Colon (tissue), 2 donors: ENCODE measurements around the gene PHC3.
"Not testable (repeated sequence)": the region's sequence is repeated elsewhere in the genome, so short reads cannot be mapped to it uniquely, and the experiment has no call there.

Source experiments
- FAIRE-seq: peaks from 2 replicates; lab custom pipeline; 2012; peaks lifted over from hg19 to GRCh38; lab: Jason Lieb, UNC
- donor health status: control.
- donor health status: control.

PHC3 gene

DNA sequence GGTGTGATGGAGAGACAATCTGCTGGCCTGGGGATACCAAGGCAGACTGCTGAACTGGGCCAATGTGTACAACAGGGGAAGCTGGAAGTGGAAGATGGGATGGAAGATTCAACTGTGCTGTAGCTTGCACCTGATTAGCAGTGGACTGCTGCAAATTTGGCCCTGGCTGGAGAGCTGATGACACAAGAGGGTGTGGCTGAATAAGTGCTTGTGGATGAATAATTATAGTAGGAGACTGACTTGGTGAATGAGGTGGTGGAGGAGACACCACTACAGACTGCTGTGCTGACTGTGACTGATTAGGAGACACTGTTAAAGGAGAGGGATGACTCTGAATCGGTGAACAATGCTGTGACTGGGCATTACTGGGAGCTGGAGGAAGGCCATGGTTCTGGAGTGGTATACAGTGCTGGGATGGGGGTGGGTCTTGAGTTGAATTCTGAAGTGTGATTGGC lies 52.5 kb downstream of the PHC3 start:
- FAIRE-seq: no peak

DNA sequence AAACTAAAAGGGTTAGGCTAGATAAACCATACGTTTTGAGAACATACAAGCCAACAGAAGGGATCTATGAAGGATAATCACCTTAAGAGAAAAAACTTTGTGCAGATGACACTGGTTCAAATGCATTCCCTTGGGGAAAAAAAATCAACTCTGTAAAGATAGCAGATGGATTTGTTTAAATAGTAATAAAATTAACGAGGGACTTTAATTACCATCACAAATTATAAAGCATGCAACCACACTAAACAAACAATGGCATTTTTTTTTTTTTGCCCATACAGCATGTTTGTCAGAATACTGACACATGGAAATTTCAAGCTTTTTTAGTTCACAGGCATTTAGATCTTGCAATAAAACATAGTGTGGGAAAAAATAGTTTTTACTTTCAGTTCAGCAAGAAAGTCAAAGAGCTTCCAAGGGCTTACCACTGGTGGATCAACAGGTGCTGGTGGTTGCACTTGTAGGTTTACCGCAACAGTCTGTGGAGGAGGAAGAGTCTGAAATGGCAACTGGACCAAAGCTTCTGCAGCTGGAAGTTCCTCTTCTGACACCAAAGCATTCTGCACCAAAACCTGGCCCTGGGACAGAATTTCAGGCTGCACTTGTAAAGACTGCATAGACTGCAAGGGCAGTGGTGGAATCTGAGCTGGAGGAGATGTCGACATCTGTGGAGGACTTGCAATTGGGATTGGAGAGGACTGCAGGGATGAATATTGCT lies 53.1 kb downstream of the PHC3 start:
- FAIRE-seq: no peak

DNA sequence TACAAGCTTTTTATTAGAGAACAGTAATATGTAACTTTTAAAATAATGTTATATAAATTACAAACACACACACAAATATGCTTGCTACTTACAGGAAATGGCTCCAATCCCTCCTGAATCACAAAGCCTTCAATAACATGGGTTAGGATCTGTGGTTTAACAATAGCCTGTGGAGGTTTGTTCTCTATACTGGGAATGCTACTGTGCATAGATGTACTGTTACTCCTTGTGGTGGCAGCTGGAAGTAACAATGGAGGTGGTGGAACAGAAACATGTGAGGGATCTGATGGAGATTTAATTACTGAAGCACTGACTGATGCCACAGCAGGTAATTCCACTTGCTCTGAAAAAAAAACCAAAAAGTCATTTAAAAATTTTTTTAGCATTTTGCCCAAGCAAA lies 64.4 kb downstream of the PHC3 start:
- FAIRE-seq: no peak

DNA sequence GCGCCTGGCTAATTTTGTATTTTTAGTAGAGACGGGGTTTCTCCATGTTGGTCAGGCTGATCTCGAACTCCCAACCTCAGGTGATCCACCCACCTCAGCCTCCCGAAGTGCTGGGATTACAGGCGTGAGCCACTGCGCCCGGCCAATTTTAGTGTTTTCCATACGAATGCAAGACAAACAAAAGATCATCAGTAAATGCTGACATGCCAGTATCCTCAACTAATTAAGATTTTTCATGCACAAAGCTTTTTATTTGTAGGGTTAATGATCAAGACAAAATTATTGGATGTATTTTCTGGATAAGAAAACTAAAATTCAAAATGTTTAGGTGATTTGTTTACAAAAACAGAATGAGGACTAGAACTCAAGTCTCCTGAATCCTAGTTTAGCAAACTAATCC lies 67.4 kb downstream of the PHC3 start:
- not testable (repeated sequence) for FAIRE-seq

DNA sequence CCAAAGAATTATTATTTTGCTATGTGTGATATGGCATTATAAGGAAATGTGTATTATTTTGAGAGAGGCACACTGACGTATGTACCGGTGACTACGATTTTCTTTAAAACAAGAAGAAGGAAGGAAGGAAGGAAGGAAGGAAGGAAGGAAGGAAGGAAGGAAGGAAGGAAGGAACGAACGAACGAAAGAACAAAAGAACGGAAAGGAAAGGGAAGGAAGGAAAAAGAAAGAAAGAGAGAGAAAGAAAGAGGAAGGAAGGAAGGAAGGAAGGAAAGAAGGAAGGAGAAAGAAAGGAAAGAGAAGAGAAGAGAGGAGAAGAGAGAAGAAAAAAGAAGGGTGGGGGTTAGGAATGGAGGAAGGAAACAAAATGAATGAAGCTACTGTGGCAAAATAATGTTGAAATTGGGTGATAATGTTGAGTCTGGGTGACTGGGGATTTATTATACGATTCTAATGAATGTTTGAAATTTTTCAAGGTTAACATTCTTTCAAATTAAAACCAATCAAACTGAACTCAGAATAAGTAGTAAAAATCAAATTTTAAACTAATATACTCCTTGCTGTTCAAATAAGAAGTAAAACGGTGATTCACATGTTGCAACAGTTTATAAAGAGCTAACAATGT lies 70.3 kb downstream of the PHC3 start:
- no peak for FAIRE-seq

- no peak for FAIRE-seq
These were observed 71.8 kb downstream of the PHC3 start for GRCh38 chr3:170109579-170110293.

DNA sequence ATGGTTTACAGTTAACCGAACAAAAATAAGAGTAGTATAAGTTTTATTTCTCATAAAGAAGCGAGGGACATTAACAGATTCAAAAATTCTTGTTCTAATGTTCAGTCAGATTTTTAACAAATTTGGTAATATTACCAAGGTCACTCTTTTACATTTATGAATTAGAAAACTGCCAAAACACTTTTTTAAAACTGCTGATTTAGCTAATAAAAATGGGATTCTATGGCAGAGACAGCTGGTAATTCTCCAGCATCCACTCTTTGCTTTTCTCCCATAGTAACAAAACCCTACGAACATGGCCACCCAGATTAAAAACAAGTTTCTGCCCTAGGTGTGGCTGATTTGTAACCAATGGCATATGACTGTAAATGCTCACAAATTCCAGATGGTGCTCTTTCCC lies 72.6 kb downstream of the PHC3 start:
- FAIRE-seq: no peak

GRCh38 chr3:170107941-170108340 lies 73.6 kb downstream of the PHC3 start:
- FAIRE-seq: no peak

GRCh38 chr3:170102431-170102830 lies 79.1 kb downstream of the PHC3 start:
- no peak for FAIRE-seq

DNA sequence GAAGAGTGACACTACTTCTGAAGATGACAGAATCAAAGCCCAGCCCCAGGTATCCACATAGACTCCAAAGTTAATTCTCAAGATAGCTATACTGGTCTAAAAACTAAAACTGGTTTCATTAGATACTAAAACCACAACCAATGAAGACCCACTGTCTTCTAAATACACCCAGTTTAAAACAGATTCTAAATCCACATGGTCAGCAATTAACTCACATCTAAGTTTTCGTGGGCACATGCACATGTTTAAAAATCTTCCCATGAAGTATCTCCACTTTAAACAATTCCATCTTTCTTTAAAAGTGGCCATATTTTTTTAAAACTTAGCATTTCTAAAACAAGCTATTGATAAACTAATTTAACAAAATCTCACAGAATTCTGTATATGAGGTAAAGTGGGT lies 80.6 kb downstream of the PHC3 start:
- no peak for FAIRE-seq

DNA sequence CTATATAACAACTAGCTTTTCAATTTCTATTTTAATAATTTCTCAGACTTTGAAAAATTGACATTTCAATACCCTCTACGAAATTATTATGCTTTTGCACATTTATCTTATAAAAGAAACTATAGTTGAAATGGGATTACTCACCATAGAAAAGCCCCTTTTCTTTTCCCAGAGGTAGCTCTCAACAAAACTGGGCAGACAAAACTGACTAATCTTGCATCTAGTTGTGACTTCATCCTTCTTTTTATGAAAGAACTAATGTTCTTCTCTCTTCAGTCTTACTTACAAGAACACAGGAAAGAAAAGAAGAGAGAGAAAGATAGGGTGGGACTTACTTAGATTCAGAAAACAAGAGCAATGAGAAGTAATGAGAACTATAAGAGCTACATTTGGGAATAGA lies 82.8 kb downstream of the PHC3 start:
- FAIRE-seq: no peak

DNA sequence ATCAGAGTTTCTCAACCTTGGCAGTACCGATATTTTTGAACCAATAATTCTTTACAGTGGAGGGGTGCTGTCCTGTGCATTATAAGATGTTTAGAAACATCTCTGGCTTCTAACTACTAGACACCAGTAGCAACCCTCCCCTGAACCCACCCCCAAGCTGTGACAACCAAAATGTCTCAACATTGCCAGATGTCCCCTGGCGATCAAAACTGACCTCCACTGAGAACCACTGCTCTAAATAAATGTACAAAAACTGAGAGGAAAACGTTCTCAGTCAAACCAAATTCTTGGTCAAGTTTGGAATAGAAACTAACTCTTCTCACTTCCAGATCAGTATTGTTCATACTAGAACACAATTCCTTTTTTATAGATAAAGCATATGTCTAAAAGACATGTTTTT lies 85.2 kb downstream of the PHC3 start:
- no peak for FAIRE-seq

DNA sequence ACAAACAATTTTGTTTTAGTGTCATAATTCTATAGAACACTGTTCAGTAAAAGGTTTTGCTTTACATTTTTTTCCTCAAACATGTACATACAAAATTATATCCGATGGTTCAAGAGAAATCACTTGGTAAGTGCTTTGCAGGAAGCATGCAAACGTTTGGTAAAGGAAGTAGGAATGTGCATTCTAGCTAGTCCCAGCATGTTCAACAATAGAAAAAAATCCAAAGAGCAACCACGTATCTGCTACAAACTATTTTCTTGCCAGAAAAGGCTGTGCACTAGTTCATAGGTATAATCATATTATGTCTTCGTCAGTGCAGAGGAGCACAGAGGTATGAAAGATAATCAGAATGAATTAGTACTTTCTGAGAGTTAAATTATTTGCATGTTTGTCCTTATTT lies 85.8 kb downstream of the PHC3 start:
- no peak for FAIRE-seq

GRCh38 chr3:170092907-170093306 lies 88.6 kb downstream of the PHC3 start:
- no peak for FAIRE-seq

GRCh38 chr3:170090601-170090981 lies 90.9 kb downstream of the PHC3 start:
- FAIRE-seq: no peak

DNA sequence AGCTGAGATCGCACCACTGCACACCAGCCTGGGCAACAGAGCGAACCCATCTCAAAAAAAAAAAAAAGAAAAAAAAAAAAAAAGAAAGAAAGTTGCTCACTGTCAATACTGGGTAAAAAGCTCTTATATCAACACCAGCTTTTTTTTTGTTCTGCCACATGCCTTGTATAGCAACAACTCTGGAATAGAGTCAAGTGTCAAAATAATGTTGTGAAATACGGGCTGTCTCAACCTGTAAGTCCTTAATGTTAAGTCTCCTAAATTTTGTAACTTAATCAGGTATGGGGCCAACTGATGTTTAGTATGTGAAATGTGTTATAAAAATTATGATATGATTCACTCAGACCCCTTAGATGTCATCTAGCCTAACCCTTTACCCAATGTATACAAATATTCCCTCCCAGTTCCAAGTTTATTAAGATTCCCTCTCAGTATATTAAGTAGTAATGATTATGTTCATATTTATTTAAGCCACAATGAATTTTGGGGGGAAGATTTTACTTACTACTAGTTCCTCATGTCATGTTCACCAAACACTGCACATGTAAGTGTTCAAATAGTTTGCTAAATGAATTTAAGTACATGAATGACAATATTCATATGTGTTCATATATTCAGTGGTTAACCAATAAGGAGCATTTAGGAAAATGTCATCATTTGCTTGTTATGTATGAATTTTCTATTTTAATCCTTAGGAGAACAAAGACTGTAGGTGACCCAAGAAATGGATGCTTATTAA lies 91.5 kb downstream of the PHC3 start:
- no peak for FAIRE-seq

GRCh38 chr3:170085396-170085795 lies 96.1 kb downstream of the PHC3 start:
- FAIRE-seq: no peak

DNA sequence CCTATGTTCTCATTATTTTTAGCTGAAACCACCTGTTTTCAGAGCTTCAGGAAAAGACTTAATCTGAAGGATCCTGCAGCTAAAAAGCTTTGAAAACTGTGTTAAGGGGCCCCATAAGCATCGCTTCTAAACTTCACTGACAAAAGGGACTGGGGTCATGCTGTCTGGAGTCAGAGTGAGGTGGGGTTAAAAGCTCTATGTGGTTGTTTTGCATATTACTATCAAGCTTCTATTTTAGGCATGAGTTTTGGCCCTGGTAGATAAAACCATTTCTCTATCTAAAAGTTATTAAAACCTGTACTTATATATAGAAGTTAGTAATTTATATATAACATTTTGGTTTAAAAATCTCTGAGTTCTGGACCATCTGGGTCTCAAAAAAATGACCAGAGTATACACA lies 98.2 kb downstream of the PHC3 start:
- no peak for FAIRE-seq

GRCh38 chr3:170081079-170081741 lies 100.3 kb downstream of the PHC3 start:
- no peak for FAIRE-seq

GRCh38 chr3:170080605-170081004 lies 100.9 kb downstream of the PHC3 start:
- FAIRE-seq: no peak

GRCh38 chr3:170079536-170080165 lies 101.9 kb downstream of the PHC3 start:
- FAIRE-seq: no peak
